ENCODE results near the gene PIGN.

PIGN gene, protein sequence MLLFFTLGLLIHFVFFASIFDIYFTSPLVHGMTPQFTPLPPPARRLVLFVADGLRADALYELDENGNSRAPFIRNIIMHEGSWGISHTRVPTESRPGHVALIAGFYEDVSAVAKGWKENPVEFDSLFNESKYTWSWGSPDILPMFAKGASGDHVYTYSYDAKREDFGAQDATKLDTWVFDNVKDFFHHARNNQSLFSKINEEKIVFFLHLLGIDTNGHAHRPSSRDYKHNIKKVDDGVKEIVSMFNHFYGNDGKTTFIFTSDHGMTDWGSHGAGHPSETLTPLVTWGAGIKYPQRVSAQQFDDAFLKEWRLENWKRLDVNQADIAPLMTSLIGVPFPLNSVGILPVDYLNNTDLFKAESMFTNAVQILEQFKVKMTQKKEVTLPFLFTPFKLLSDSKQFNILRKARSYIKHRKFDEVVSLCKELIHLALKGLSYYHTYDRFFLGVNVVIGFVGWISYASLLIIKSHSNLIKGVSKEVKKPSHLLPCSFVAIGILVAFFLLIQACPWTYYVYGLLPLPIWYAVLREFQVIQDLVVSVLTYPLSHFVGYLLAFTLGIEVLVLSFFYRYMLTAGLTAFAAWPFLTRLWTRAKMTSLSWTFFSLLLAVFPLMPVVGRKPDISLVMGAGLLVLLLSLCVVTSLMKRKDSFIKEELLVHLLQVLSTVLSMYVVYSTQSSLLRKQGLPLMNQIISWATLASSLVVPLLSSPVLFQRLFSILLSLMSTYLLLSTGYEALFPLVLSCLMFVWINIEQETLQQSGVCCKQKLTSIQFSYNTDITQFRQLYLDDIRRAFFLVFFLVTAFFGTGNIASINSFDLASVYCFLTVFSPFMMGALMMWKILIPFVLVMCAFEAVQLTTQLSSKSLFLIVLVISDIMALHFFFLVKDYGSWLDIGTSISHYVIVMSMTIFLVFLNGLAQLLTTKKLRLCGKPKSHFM

GRCh38 chr18:62186774-62187542, at the start of gene PIGN, which contains the start of gene RELCH:
TSS of gene PIGN (minus strand) at chr18:62187056. CDS start at chr18:62161353, 25,703 bp downstream.
TSS of gene RELCH (plus strand) at chr18:62187255. CDS start at chr18:62187506, 251 bp downstream.
- peak; percentile 98 for DNase-seq (ENCODE audit: low read depth)

- no peak for DNase-seq (ENCODE audit: low read depth)
These were observed 49.4 kb upstream of the PIGN start for GRCh38 chr18:62236252-62236651.

DNA sequence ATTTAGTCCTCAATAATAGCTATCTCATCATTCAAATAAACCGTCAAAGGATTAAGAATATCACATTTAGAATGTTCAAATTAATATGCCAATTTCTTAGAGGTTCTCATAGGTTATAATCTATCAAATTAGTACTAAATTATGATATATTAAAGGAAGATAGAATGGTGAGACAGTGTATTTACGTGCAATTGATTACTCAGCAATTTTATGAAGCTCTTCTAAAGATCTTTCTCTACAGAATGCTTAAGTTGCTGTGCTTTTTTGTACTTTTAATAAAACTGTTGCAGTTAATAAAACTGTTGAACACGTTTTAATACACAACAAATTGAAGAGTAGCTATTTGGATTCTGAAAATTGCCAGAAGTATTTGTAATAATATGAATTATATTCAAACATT, 39.2 kb upstream of the PIGN start:
- no peak for DNase-seq (ENCODE audit: low read depth)

GRCh38 chr18:62224229-62224628, 37.4 kb upstream of the PIGN start:
- DNase-seq (ENCODE audit: low read depth) = no peak

DNA sequence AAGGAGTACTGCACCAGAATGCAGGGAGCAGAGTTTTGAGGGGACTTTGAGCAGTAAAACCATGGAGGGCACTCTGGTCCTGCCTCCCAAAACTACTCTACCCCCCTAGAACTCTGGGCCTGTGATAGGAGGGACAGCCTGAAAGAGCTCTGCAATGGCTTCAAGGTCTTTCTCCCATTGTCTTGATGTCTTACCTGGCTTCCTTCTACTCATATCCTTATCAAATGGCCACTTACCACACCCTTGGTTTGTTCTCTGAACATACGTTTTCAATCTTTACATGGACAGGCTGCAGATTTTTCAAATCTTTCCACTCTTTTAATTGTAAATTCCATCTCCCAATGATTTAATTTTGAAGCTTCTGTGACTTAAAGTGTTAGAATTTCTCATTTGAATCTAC, 27.9 kb upstream of the PIGN start:
- DNase-seq (ENCODE audit: low read depth) = no peak

- no peak for DNase-seq (ENCODE audit: low read depth)
These were observed 24.5 kb upstream of the PIGN start for GRCh38 chr18:62211325-62211828.

DNA sequence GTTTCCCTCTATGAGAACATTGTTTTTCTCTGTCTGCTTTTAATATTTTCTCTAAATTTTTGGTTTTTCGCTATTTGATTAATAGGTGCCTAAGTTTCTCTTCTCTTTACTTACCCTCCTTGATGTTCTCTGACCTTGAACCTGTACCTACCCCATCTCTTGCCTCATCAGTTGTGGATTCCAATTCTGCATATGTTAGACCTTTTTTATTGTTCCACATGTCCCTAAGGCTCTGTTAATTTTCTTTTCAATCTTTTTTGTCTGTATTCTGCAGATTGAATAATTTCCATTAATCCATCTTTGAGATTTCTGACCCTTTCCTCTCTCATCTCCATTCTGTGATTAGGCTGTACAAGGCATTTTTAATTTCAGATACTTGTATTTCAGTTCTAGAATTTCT, 23.3 kb upstream of the PIGN start:
- DNase-seq (ENCODE audit: low read depth) = no peak

DNA sequence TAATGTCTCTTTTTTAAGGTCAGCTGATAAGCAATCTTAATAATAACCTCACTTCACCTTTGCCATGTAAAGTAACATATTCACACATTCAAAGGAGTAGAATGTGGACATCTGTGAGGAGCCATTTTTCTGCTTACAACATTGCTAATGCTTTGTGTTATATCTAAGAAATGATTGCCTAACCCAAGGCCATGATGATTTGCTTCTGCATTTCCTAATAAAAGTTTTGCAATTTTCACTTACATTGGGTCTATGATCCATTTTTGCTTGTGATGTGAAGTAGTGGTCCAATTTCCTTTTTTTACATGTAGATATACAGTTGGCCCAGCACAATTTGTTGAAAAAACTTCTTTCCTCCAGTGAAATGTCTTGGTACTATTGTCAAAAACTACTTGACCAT, 22.2 kb upstream of the PIGN start:
- DNase-seq (ENCODE audit: low read depth) = no peak

DNA sequence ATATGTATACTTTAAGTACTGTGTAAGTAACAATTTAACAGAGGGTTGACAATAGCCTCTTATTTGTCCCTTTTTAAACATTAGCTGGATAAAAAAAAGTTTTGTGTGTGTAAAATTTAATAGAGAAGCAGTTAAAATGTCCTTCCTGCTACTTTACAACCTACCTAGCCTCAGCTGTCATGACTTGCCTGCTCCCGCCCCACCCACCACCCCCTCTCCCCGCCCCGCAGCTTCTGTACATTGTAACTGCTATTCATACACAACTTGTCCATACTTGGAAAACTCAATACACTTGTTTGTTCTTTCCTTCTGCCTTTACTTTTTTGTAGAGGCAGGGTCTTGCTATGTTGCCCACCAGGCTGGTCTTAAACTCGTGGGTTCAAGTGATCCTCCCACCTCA, 19.7 kb upstream of the PIGN start:
- DNase-seq (ENCODE audit: low read depth) = no peak

GRCh38 chr18:62205824-62206223, 19.0 kb upstream of the PIGN start:
- no peak for DNase-seq (ENCODE audit: low read depth)

DNA sequence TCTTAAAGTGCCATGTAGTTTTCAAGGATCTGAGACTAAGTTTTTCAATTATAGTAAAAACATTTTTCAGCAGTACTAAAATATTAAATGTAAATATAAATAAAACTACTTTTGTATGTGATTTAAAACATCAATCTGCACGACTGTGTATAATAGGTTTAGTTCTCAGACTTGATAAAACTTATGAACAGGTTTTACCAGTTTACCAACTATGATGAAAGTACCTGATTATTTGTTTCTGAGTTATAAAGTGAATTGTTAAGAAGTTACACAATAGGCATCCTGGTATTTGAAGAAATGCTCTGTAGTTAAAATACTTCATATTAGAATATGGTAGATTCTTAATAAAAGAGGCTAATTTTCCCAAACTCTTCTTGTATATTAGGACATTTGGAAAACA, 15.0 kb upstream of the PIGN start:
- DNase-seq (ENCODE audit: low read depth) = no peak

GRCh38 chr18:62200121-62200914, 13.5 kb upstream of the PIGN start:
- no peak for DNase-seq (ENCODE audit: low read depth)

- DNase-seq (ENCODE audit: low read depth) = no peak
These were observed 12.8 kb upstream of the PIGN start for GRCh38 chr18:62199629-62200028.

DNA sequence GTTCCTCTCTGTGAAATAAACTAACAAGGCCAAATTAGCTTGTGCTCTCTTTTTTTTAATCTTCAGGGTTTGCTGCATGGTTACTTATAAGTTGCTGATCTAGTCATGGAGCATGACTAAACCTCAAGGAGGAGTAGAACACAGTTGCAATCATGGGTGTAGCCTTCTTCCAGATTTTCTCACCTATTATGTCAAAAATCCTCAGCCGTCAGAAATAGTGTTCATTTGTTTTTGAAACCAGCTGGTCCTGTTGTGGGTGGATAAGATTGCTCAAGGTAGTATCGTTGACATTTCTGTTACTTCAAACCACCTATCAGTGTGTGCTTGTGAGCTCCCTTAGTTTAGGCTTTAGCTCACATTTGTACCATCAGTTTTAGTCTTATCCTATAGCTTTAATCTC, 11.4 kb upstream of the PIGN start:
- DNase-seq (ENCODE audit: low read depth) = peak; percentile 3

- DNase-seq (ENCODE audit: low read depth) = no peak
These were observed 10.1 kb upstream of the PIGN start for GRCh38 chr18:62196980-62197379.

GRCh38 chr18:62196079-62196478, 9.2 kb upstream of the PIGN start:
- no peak for DNase-seq (ENCODE audit: low read depth)

GRCh38 chr18:62189208-62189607, 2.4 kb upstream of the PIGN start:
- DNase-seq (ENCODE audit: low read depth) = no peak

GRCh38 chr18:62187543-62188510, 971 bp upstream of the PIGN start:
- DNase-seq (ENCODE audit: low read depth) = peak; percentile 16

- DNase-seq (ENCODE audit: low read depth) = peak; percentile 2
These were observed 420 bp downstream of the PIGN start for GRCh38 chr18:62186499-62186773.

GRCh38 chr18:62183578-62184195, 3.2 kb downstream of the PIGN start:
- peak; percentile 41 for DNase-seq (ENCODE audit: low read depth)

Measured in stromal cell of bone marrow (primary cell).